Duodenal mucosa (tissue), 2 donors: ENCODE results near the gene SGMS1.
A peak's percentile ranks its signal among the peaks of the same experiment; 100 is the strongest.

Experiments used
- H3K27ac ChIP-seq: one replicate; pipeline ENCODE4 v1.7.0; 2013; ENCODE audit warnings: low read depth, low read length
- H3K27me3 ChIP-seq, 2 donors: one replicate each; pipeline ENCODE4 v1.7.0; 2013; ENCODE audit warnings: low read length in 2 of 2, control low read depth in 1 of 2; ENCODE audit not compliant: insufficient read depth in 2 of 2, control insufficient read depth in 1 of 2
- H3K36me3 ChIP-seq, 2 donors: one replicate each; pipeline ENCODE4 v1.7.0; 2013; ENCODE audit warnings: low read length in 2 of 2, control low read depth in 1 of 2; ENCODE audit not compliant: insufficient read depth in 2 of 2, control insufficient read depth in 1 of 2
- H3K4me1 ChIP-seq, 2 donors: one replicate each; pipeline ENCODE4 v1.7.0; 2013; ENCODE audit warnings: low read length in 2 of 2, control low read depth in 1 of 2; ENCODE audit not compliant: insufficient read depth in 2 of 2, control insufficient read depth in 1 of 2
- H3K4me3 ChIP-seq, 2 donors: one replicate each; pipeline ENCODE4 v1.7.0; 2013; ENCODE audit warnings: low read length in 2 of 2, low read depth in 1 of 2
- H3K9ac ChIP-seq, 2 donors: one replicate each; pipeline ENCODE4 v1.7.0; 2013; ENCODE audit warnings: low read length in 2 of 2, low read depth in 1 of 2
- H3K9me3 ChIP-seq, 2 donors: one replicate each; pipeline ENCODE4 v1.7.0; 2013; ENCODE audit warnings: low read length in 2 of 2, control low read depth in 1 of 2; ENCODE audit not compliant: control insufficient read depth in 1 of 2

Gene SGMS1

DNA sequence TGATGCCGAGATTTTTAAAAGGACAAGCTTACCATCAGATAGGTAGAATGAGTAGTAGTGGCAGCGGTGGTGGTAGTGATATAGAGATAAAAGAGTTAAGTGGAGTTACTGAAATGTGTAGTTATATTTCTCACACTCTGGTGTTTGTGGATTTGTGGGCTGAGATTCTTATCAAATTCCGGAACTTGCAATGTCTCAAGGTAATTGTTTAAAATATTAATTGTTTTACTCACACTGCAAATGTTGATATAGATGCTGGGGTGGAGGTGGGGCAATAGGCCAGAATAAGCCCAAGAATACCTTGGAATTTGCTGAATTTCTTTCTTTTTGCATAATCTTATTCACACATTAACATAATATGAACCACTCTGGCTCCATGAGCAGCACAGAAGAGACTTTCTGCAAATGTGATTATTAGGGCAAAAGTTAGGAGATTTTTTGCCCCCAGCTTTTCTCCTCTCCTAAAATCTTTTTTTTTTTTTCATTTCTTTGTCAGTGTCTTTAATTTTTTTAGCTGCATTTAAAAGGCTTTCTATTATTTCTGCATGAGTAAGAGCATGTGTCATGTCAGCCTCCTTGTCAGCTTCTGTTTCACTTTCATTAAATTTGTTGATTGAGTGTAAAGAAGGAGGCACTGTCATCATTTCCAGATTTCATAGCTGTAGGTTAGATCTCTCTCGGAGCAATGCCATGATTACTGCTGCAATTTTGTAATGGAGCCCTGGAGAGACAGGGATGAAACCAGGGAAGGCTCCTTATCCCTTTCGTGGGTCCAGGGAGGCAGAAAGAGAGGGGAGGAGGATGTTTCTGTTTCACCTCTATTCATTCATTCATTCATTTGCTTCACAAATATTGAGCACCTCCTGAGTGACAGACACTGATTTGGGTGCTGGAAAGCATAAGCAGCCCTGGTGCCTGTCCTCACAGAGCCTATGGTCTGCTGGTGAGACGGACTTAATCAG is 13.1 kb upstream of the SGMS1 start:
- Histone ChIP-seq H3K9ac (no peak overlapping the region), H3K27me3 (no peaks in the 10 kb centered on the region), H3K4me1 (peaks cover 0 to 3% of the 10 kb centered on the region in 2 donors), H3K9me3 (no peaks in the 10 kb centered on the region), H3K4me3 (peak overlapping the region in 1 of 2 donors; percentile 25), H3K27ac (no peak overlapping the region), H3K36me3 (no peaks in the 10 kb centered on the region)

DNA sequence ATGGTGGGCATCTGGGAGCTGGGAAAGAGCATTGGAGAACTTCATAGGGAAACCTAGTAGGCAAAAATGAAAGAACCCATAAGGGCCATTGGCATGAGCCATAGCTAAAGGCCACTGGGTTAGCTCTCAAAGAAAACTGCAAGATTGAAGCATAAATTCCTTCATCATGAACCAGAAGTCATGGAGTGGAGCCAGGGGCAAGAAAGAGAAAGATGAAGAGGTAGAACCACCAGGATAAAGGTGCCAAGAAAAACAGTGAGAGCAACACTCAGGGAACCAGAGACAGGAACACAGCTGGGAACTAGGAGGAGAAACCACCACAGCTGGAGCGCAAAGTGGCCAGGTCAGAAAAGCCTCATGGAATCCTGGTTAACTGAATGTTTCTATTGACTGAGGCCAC is 11.5 kb upstream of the SGMS1 start:
- Histone ChIP-seq H3K4me3 (no peak overlapping the region), H3K9me3 (no peaks in the 10 kb centered on the region), H3K27me3 (no peaks in the 10 kb centered on the region), H3K27ac (no peak overlapping the region), H3K9ac (no peak overlapping the region), H3K4me1 (peaks cover 0 to 3% of the 10 kb centered on the region in 2 donors), H3K36me3 (no peaks in the 10 kb centered on the region)

GRCh38 chr10:50634479-50634878 is 10.7 kb upstream of the SGMS1 start:
- H3K4me1 ChIP-seq = peaks cover 0 to 3% of the 10 kb centered on the region in 2 donors
- H3K27me3 ChIP-seq = no peaks in the 10 kb centered on the region
- H3K36me3 ChIP-seq = no peaks in the 10 kb centered on the region
- no peak overlapping the region for H3K27ac ChIP-seq
- no peaks in the 10 kb centered on the region for H3K9me3 ChIP-seq
- H3K4me3 ChIP-seq = no peak overlapping the region
- H3K9ac ChIP-seq = no peak overlapping the region

DNA sequence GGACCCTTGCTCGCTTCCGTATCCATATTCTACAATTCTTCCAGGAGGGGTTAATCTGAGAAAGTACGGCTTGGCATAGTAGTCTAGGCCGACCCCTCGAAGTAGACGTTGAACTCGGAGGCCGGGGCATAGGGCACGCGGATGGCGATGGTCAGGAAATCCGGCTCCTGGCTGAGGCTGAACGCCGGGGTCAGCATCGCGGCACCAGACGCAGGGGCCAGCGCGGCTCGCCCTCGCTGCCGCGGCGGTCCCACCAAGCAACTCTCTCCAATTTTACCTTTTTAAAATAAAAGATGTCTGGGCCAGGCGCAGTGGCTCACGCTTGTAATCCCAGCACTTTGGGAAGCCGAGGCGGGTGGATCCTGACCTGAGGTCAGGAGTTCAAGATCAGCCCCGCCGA is 7.3 kb upstream of the SGMS1 start:
- Histone ChIP-seq H3K9ac (no peak overlapping the region), H3K27me3 (no peaks in the 10 kb centered on the region)

GRCh38 chr10:50629495-50630122 is 5.9 kb upstream of the SGMS1 start:
- Histone ChIP-seq H3K9ac (no peak overlapping the region), H3K4me1 (peaks cover 0 to 6% of the 10 kb centered on the region in 2 donors), H3K4me3 (no peak overlapping the region), H3K27ac (no peak overlapping the region), H3K36me3 (no peaks in the 10 kb centered on the region), H3K27me3 (no peaks in the 10 kb centered on the region), H3K9me3 (no peaks in the 10 kb centered on the region)

More for the DNA sequence above, 7.3 kb upstream of the SGMS1 start:
- Histone ChIP-seq H3K9me3 (no peaks in the 10 kb centered on the region), H3K4me3 (no peak overlapping the region), H3K36me3 (no peaks in the 10 kb centered on the region), H3K27ac (no peak overlapping the region), H3K4me1 (no peaks in the 10 kb centered on the region)

GRCh38 chr10:50627896-50628295 is 4.1 kb upstream of the SGMS1 start:
- H3K27ac ChIP-seq = no peak overlapping the region
- H3K36me3 ChIP-seq = no peaks in the 10 kb centered on the region
- H3K4me1 ChIP-seq = peaks cover 0 to 6% of the 10 kb centered on the region in 2 donors
- H3K9ac ChIP-seq = no peak overlapping the region
- H3K9me3 ChIP-seq = no peaks in the 10 kb centered on the region
- no peaks in the 10 kb centered on the region for H3K27me3 ChIP-seq
- no peak overlapping the region for H3K4me3 ChIP-seq

GRCh38 chr10:50627443-50627842 is 3.7 kb upstream of the SGMS1 start:
- Histone ChIP-seq H3K9me3 (no peaks in the 10 kb centered on the region), H3K36me3 (no peaks in the 10 kb centered on the region), H3K27me3 (no peaks in the 10 kb centered on the region), H3K4me3 (no peak overlapping the region), H3K27ac (no peak overlapping the region), H3K9ac (no peak overlapping the region), H3K4me1 (peaks cover 0 to 8% of the 10 kb centered on the region in 2 donors)

DNA sequence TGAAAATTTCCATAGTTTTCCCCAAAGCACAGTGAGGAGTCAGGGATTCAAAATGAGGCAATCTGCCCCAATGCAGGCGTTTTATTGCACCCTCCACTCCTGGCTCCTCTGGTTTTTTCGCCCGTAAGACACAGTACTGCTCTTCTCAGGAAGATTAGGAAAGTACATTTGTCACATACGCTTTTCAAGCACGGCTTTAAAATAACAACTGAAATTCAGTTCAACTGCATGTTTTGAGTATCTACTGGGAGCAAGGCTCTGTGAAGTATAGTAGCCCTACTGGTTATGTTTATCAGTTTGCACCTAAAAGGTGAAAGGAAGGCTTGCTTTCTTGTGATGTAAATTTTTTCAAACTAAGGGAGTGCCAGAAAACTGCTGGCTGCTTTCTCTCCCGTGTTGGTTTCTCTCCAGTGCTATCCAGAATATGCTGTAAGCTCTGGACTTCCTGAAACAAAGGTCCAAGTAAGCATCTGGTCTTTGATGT is 1.9 kb upstream of the SGMS1 start:
- Histone ChIP-seq H3K4me1 (peaks cover 10 to 23% of the 10 kb centered on the region in 2 donors), H3K36me3 (no peaks in the 10 kb centered on the region), H3K9me3 (no peaks in the 10 kb centered on the region), H3K4me3 (peak overlapping the region; percentile 92 to 98), H3K9ac (peak overlapping the region; percentile 96 to 99), H3K27me3 (no peaks in the 10 kb centered on the region), H3K27ac (peak overlapping the region; percentile 99)

DNA sequence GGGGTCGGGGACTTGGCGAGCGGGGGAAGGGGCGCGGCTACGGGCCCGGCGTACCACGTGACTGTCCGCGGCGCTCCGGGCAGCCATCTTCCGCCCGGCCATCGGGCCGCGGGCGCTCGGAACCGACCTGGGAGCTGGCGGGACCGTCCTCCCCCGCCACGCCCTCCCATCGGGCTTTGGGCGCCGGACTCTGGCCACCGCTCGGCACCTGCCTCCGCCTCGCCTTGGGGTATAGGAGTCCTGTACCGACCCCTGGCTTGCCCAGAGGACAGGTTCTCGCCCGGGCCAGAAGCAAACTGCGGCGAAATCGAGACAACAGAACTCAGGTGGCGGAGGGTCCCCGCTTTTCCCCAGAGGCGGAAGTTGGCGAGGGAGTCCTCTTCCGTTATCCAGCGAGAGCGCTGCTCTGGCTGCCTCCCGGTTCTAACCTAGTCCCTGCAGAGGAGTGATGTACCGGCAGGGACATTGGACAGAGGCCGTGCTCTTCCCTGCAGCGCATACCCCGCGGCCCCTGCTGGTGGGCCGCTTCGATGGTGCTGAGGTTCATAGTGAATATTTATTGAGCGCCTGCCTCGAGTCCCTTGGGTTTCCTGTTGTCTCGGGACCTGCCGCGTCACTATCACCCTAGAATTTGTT is 1.2 kb upstream of the SGMS1 start:
- Histone ChIP-seq H3K9me3 (no peaks in the 10 kb centered on the region), H3K27me3 (no peaks in the 10 kb centered on the region), H3K36me3 (no peaks in the 10 kb centered on the region), H3K27ac (peak overlapping the region; percentile 99), H3K9ac (peak overlapping the region; percentile 96 to 99), H3K4me1 (peaks cover 10 to 23% of the 10 kb centered on the region in 2 donors), H3K4me3 (peak overlapping the region; percentile 92 to 98)
